ENCODE results near the gene ARHGAP29.

DNA sequence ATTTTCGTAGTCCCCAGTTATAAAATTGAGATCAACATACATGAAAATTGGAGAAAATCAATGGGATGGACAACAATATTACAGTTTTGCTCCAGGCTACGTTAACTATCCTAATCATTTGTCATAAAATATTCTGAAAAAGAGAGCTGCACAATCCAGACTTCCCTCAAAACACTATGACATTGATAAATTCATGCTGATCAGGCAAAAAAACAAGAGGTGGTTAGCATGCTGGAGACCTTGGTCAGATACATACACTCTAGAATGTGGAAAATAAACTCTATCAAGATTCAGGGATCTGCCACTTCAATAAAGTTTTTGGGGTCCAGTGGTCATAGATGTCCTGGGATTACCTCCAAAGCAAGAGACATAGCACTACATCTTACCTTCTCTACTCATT is 32.5 kb upstream of the ARHGAP29 start:
- no peak for TF ChIP-seq POLR2A (IDR thresholded peaks at IDR 0.05; ENCODE audit: low read depth, low read length)
- no peak for TF ChIP-seq PAX5 (IDR thresholded peaks at IDR 0.05; ENCODE audit: insufficient read depth, low read length, severe bottlenecking)
- TF ChIP-seq POU2F2 (IDR thresholded peaks at IDR 0.05; ENCODE audit: low read depth, low read length) = no peak
- TF ChIP-seq TAF1 (IDR thresholded peaks at IDR 0.05; ENCODE audit: low read depth, low read length) = no peak
- TF ChIP-seq POLR2AphosphoS5 (IDR thresholded peaks at IDR 0.05; ENCODE audit: low read depth, low read length) = no peak
- TF ChIP-seq SPI1 (IDR thresholded peaks at IDR 0.05; ENCODE audit: low read depth, low read length) = no peak
